GM23248 (cell line): Measurements from ENCODE around the gene ECI1.

Experiments
- EZH2 ChIP-seq: fragments of 200-600 bp; sonication (generic); IDR thresholded peaks from 2 replicates; pipeline ENCODE4 v1.6.1; 2018; ENCODE audit warnings: antibody characterized with exemption, mild to moderate bottlenecking; ENCODE audit not compliant: insufficient read depth, poor library complexity, severe bottlenecking
- EZH2phosphoT487 ChIP-seq: fragments of 200-600 bp; sonication (generic); IDR thresholded peaks from 2 replicates; pipeline ENCODE4 v1.6.1; 2018; ENCODE audit warnings: antibody characterized with exemption, moderate library complexity, mild to moderate bottlenecking, low read depth; ENCODE audit not compliant: insufficient read depth

DNA sequence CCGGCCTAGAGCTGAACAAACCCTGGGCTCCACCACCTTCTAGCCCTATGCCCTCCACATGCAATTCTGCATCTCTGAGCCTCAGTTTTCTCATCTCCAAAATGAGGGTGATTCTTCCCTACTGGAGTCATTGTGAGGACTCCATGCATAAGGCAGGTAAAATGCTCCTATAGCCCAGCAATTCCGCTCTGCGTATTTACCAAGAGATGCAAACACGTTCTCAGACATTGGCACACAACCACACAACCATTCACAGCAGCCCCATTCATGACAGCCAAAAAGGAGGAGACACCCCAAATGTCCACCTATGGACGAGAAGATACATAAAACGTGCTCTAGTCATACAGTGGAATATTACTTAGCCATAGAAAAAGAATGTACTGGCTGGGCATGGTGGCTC is 51.1 kb downstream of the ECI1 start:
- TF ChIP-seq EZH2 = no peak
- TF ChIP-seq EZH2phosphoT487 = no peak
